C4-2B (cell line): Measurements from ENCODE around the gene RASL12.
"Not testable (repeated sequence)": the region's sequence is repeated elsewhere in the genome, so short reads cannot be mapped to it uniquely, and the experiment has no call there.

Source experiments
- H3K27ac ChIP-seq: fragments of 450-650 bp; 2 replicates; pipeline ENCODE4 v1.5.1; 2017
- CTCF ChIP-seq: fragments of 450-650 bp; conservative IDR thresholded peaks from 2 replicates; pipeline ENCODE4 v1.5.1; 2017; ENCODE audit warnings: mild to moderate bottlenecking
- ZFX ChIP-seq: fragments of 450-650 bp; IDR thresholded peaks from 2 replicates; pipeline ENCODE4 v1.6.1; 2017

RASL12 gene

GRCh38 chr15:65050270-65050669 is 17.5 kb downstream of the RASL12 start:
- no peak for TF ChIP-seq ZFX
- H3K27ac ChIP-seq, result no peak overlapping the region

- H3K27ac ChIP-seq, result no peak overlapping the region
- no peak for TF ChIP-seq ZFX
- TF ChIP-seq CTCF, result no peak
These were observed 18.4 kb downstream of the RASL12 start for GRCh38 chr15:65049418-65049840.

- TF ChIP-seq CTCF (no peak), ZFX (no peak)
These were observed 19.6 kb downstream of the RASL12 start for GRCh38 chr15:65048241-65048640.

GRCh38 chr15:65044724-65045481 is 22.9 kb downstream of the RASL12 start, which contains the start of gene SLC51B:
TSS of gene SLC51B (plus strand) at chr15:65045387. CDS start at chr15:65050005, 4,618 bp downstream.
- TF ChIP-seq ZFX, result no peak
- TF ChIP-seq CTCF, result no peak
- no peak within 1 kb of the TSS for H3K27ac ChIP-seq

More at GRCh38 chr15:65048241-65048640, 19.6 kb downstream of the RASL12 start:
- H3K27ac ChIP-seq, result no peak overlapping the region

GRCh38 chr15:65044218-65044617 is 23.6 kb downstream of the RASL12 start:
- H3K27ac ChIP-seq, result not testable (repeated sequence)

GRCh38 chr15:65042776-65043327 is 24.9 kb downstream of the RASL12 start:
- no peak overlapping the region for H3K27ac ChIP-seq
- TF ChIP-seq CTCF, result no peak
- TF ChIP-seq ZFX, result no peak

GRCh38 chr15:65041787-65042186 is 26.0 kb downstream of the RASL12 start:
- TF ChIP-seq ZFX (no peak), CTCF (no peak)
- H3K27ac ChIP-seq, result no peak overlapping the region

- no peak overlapping the region for H3K27ac ChIP-seq
- TF ChIP-seq CTCF (no peak), ZFX (no peak)
These were observed 27.3 kb downstream of the RASL12 start for GRCh38 chr15:65040461-65040860.
